Neuronal stem cell (in vitro differentiated cells): ENCODE measurements around the gene PTTG1IP2.
A peak's percentile ranks its signal among the peaks of the same experiment; 100 is the strongest.

ENCODE experiments used
- DNase-seq: peaks from one replicate; pipeline ENCODE4 v3.0.0-alpha.2; 2013; ENCODE audit warnings: low spot score
- H2AFZ ChIP-seq: one replicate; pipeline ENCODE4 v1.6.1; 2013; ENCODE audit warnings: mild to moderate bottlenecking, low read length, inconsistent platforms
- H2AK5ac ChIP-seq: 2 replicates; pipeline ENCODE4 v1.6.1; 2013; ENCODE audit warnings: low read depth, mild to moderate bottlenecking, inconsistent platforms, low read length, moderate library complexity, mixed read lengths
- H2BK120ac ChIP-seq: 2 replicates; pipeline ENCODE4 v1.6.1; 2013; ENCODE audit warnings: low read depth, mild to moderate bottlenecking, inconsistent platforms, low read length, moderate library complexity, mixed read lengths
- H2BK12ac ChIP-seq: one replicate; pipeline ENCODE4 v1.6.1; 2013; ENCODE audit warnings: low read length, inconsistent platforms
- H2BK15ac ChIP-seq: 2 replicates; pipeline ENCODE4 v1.6.1; 2013; ENCODE audit warnings: mild to moderate bottlenecking, low read length, inconsistent platforms, mixed read lengths
- H2BK5ac ChIP-seq: one replicate; pipeline ENCODE4 v1.6.1; 2013; ENCODE audit warnings: inconsistent platforms, mild to moderate bottlenecking, low read length, moderate library complexity
- H3K14ac ChIP-seq: one replicate; pipeline ENCODE4 v1.6.1; 2013; ENCODE audit warnings: low read length, inconsistent platforms
- H3K18ac ChIP-seq: 2 replicates; pipeline ENCODE4 v1.6.1; 2013; ENCODE audit warnings: low read length, inconsistent platforms
- H3K23ac ChIP-seq: 2 replicates; pipeline ENCODE4 v1.6.1; 2013; ENCODE audit warnings: low read depth, mild to moderate bottlenecking, mixed read lengths, low read length, inconsistent platforms; ENCODE audit not compliant: poor library complexity
- H3K27ac ChIP-seq: replicated peaks from 3 replicates; pipeline ENCODE4 v1.5.1; 2013; ENCODE audit warnings: low read length, inconsistent platforms
- H3K27me3 ChIP-seq, 3 experiments: 2 replicates each; pipeline ENCODE4 v1.6.1; 2013; ENCODE audit warnings: low read length in 3 of 3, mild to moderate bottlenecking in 2 of 3, inconsistent platforms in 1 of 3, low read depth in 1 of 3, mixed read lengths in 1 of 3, moderate library complexity in 1 of 3; ENCODE audit not compliant: control insufficient read depth in 3 of 3, insufficient read depth in 3 of 3
- H3K36me3 ChIP-seq, 2 donors: replicated peaks in 1 of 2; 2 replicates each; pipeline ENCODE4 v1.6.1; 2013; ENCODE audit warnings: low read length in 2 of 2; ENCODE audit not compliant: control insufficient read depth in 2 of 2, insufficient read depth in 2 of 2
- H3K4ac ChIP-seq: 2 replicates; pipeline ENCODE4 v1.6.1; 2013; ENCODE audit warnings: inconsistent platforms, mild to moderate bottlenecking, low read length, moderate library complexity
- H3K4me1 ChIP-seq, 2 donors: 1 replicate in 1 of 2; 2 replicates in 1 of 2; pipeline ENCODE4 v1.6.1; 2013; ENCODE audit warnings: low read length in 2 of 2, low read depth in 1 of 2; ENCODE audit not compliant: control insufficient read depth in 2 of 2, insufficient read depth in 1 of 2
- H3K4me2 ChIP-seq: one replicate; pipeline ENCODE4 v1.6.1; 2013; ENCODE audit warnings: mild to moderate bottlenecking, low read length, inconsistent platforms; ENCODE audit not compliant: insufficient read depth, poor library complexity, severe bottlenecking
- H3K4me3 ChIP-seq, 2 donors: 2 replicates each; pipeline ENCODE4 v1.5.1; 2013; ENCODE audit warnings: low read length in 2 of 2, mild to moderate bottlenecking in 2 of 2, inconsistent platforms in 1 of 2, moderate library complexity in 1 of 2
- H3K79me1 ChIP-seq: one replicate; pipeline ENCODE4 v1.6.1; 2013; ENCODE audit warnings: low read depth, mild to moderate bottlenecking, inconsistent platforms, low read length, moderate library complexity
- H3K9ac ChIP-seq: one replicate; pipeline ENCODE4 v1.6.1; 2013; ENCODE audit warnings: mild to moderate bottlenecking, low read depth, low read length, inconsistent platforms; ENCODE audit not compliant: poor library complexity
- H3K9me3 ChIP-seq, 2 donors: replicated peaks in 1 of 2; 2 replicates each; pipeline versions ENCODE3 to v1.6.1; 2013; ENCODE audit warnings: low read length in 2 of 2, mild to moderate bottlenecking in 2 of 2, inconsistent platforms in 1 of 2, low read depth in 1 of 2, mixed read lengths in 1 of 2, moderate library complexity in 1 of 2; ENCODE audit not compliant: control insufficient read depth in 2 of 2, insufficient read depth in 1 of 2
- H4K8ac ChIP-seq: one replicate; pipeline ENCODE4 v1.6.1; 2013; ENCODE audit warnings: low read depth, mild to moderate bottlenecking, inconsistent platforms, low read length, moderate library complexity
- H4K91ac ChIP-seq: one replicate; pipeline ENCODE4 v1.6.1; 2013; ENCODE audit warnings: low read length, low read depth, mild to moderate bottlenecking, inconsistent platforms; ENCODE audit not compliant: poor library complexity
- WGBS, 2 donors: extraction: QIAGEN DNeasy Blood & Tissue Kit; methylation state at CpG; one replicate each; pipeline ENCODE4 v1.1.7; 2013; ENCODE audit warnings: missing lambda C conversion rate in 2 of 2, mixed read lengths in 1 of 2; ENCODE audit not compliant: insufficient read length in 2 of 2, insufficient replicate concordance in 1 of 2; ENCODE audit errors: extremely low coverage in 2 of 2; 5-methylcytosine and 5-hydroxymethylcytosine counted together

Gene PTTG1IP2

GRCh38 chr7:90551036-90551435, 81.6 kb downstream of the PTTG1IP2 start:
- H3K4ac ChIP-seq: no peak overlapping the region
- H3K9ac ChIP-seq: no peak overlapping the region
- no peaks in the 10 kb centered on the region for H3K36me3 ChIP-seq
- peak overlapping the region in 1 of 2 donors; percentile 18 for H3K4me3 ChIP-seq
- H2AK5ac ChIP-seq: no peak overlapping the region
- peak overlapping the region; percentile 85 for H3K18ac ChIP-seq
- no peaks in the 10 kb centered on the region for H3K79me1 ChIP-seq
- no peak overlapping the region for H3K23ac ChIP-seq
- no peak overlapping the region for H3K4me2 ChIP-seq
- H3K4me1 ChIP-seq: peaks cover 0 to 3% of the 10 kb centered on the region in 2 donors
- no CpG with 5 or more reads among the region's 4 CpGs for WGBS, 2 donors
- no peak overlapping the region for H4K91ac ChIP-seq
- no peaks in the 10 kb centered on the region for H3K9me3 ChIP-seq
- DNase-seq: no peak
- no peak overlapping the region for H2BK5ac ChIP-seq
- H3K27ac ChIP-seq: no peak overlapping the region
- no peak overlapping the region for H2BK120ac ChIP-seq
- H3K14ac ChIP-seq: no peak overlapping the region
- H4K8ac ChIP-seq: no peak overlapping the region
- peak overlapping the region; percentile 75 for H2AFZ ChIP-seq
- H2BK12ac ChIP-seq: no peak overlapping the region
- H3K27me3 ChIP-seq: no peaks in the 10 kb centered on the region
- H2BK15ac ChIP-seq: peak overlapping the region; percentile 16

- WGBS, 2 donors: no CpG with 5 or more reads among the region's 1 CpG
These were observed 83.1 kb downstream of the PTTG1IP2 start for GRCh38 chr7:90552521-90552920.

GRCh38 chr7:90560730-90561129, 91.3 kb downstream of the PTTG1IP2 start:
- Histone ChIP-seq H3K27me3 (peaks cover 0 to 5% (median 0%) of the 10 kb centered on the region in 3 experiments), H3K9me3 (no peaks in the 10 kb centered on the region), H3K4me2 (no peak overlapping the region), H3K14ac (no peak overlapping the region), H3K18ac (no peak overlapping the region), H3K4me1 (no peaks in the 10 kb centered on the region), H3K36me3 (no peaks in the 10 kb centered on the region), H3K9ac (no peak overlapping the region), H2BK15ac (no peak overlapping the region), H2BK12ac (no peak overlapping the region), H2AK5ac (no peak overlapping the region), H3K79me1 (no peaks in the 10 kb centered on the region), H3K23ac (no peak overlapping the region), H3K4me3 (no peak overlapping the region), H2AFZ (no peak overlapping the region), H4K8ac (no peak overlapping the region), H3K27ac (no peak overlapping the region), H2BK5ac (no peak overlapping the region), H4K91ac (no peak overlapping the region), H3K4ac (no peak overlapping the region), H2BK120ac (no peak overlapping the region)
- DNase-seq: no peak
- WGBS, 2 donors: no CpG with 5 or more reads among the region's 1 CpG

More at GRCh38 chr7:90552521-90552920, 83.1 kb downstream of the PTTG1IP2 start:
- Histone ChIP-seq H3K4me3 (no peak overlapping the region), H4K91ac (no peak overlapping the region), H3K4me2 (no peak overlapping the region), H2BK5ac (no peak overlapping the region), H3K18ac (no peak overlapping the region), H3K36me3 (no peaks in the 10 kb centered on the region), H3K27ac (no peak overlapping the region), H2AK5ac (no peak overlapping the region), H3K27me3 (peaks cover 0 to under 1% (median 0%) of the 10 kb centered on the region in 3 experiments), H2BK120ac (no peak overlapping the region), H3K4me1 (peaks cover 0 to 3% of the 10 kb centered on the region in 2 donors), H4K8ac (no peak overlapping the region), H3K9ac (no peak overlapping the region), H2AFZ (no peak overlapping the region), H3K79me1 (no peaks in the 10 kb centered on the region), H3K14ac (no peak overlapping the region), H2BK12ac (no peak overlapping the region), H2BK15ac (no peak overlapping the region), H3K4ac (no peak overlapping the region), H3K23ac (no peak overlapping the region), H3K9me3 (no peaks in the 10 kb centered on the region)
- DNase-seq: no peak
